ENCODE measurements around the gene MSS51.

The MSS51 gene

GRCh38 chr10:73433538-73433867, at the start of gene MSS51:
Gene MSS51 (minus strand): TSS chr10:73433561. CDS start chr10:73428284, 5,277 bp downstream.
- no peak for TF ChIP-seq CTCF (IDR thresholded peaks at IDR 0.05; ENCODE audit: low read depth, low read length, missing control alignments)
- DNase-seq (ENCODE audit: low read depth), result no peak
- H3K4me3 ChIP-seq (ENCODE audit: low read depth, low read length), result no peak within 1 kb of the TSS

DNA sequence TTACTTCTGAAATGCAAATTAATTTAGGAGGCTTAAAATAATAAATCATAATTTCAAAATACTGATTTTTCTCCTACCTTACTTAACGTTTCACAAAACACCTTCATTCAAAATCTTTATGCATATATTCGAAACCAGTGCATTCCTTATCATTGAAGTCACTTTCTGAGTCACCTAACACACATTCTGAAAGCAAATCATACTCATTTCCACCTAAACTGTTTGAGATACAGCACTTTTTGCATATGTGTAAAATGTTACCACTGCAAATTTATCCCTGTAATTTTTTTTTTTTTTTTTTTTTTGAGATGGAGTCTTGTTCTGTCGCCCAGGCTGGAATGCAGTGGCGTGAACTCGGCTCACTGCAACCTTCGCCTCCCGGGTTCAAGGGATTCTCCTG, 46.8 kb upstream of the MSS51 start:
- H3K4me3 ChIP-seq (ENCODE audit: low read depth, low read length), result no peak overlapping the region
- peak; percentile 35 for DNase-seq (ENCODE audit: low read depth)
- TF ChIP-seq CTCF (IDR thresholded peaks at IDR 0.05; ENCODE audit: low read depth, low read length, missing control alignments), result no peak

GRCh38 chr10:73478636-73479035, 45.3 kb upstream of the MSS51 start:
- DNase-seq (ENCODE audit: low read depth), result no peak
- TF ChIP-seq CTCF (IDR thresholded peaks at IDR 0.05; ENCODE audit: low read depth, low read length, missing control alignments), result no peak
- no peak overlapping the region for H3K4me3 ChIP-seq (ENCODE audit: low read depth, low read length)

- no peak for DNase-seq (ENCODE audit: low read depth)
- no peak for TF ChIP-seq CTCF (IDR thresholded peaks at IDR 0.05; ENCODE audit: low read depth, low read length, missing control alignments)
- no peak overlapping the region for H3K4me3 ChIP-seq (ENCODE audit: low read depth, low read length)
These were observed 37.9 kb upstream of the MSS51 start for GRCh38 chr10:73471226-73471625.

- TF ChIP-seq CTCF (IDR thresholded peaks at IDR 0.05; ENCODE audit: low read depth, low read length, missing control alignments), result no peak
- no peak for DNase-seq (ENCODE audit: low read depth)
- no peak overlapping the region for H3K4me3 ChIP-seq (ENCODE audit: low read depth, low read length)
These were observed 36.2 kb upstream of the MSS51 start for GRCh38 chr10:73469579-73469978.

- H3K4me3 ChIP-seq (ENCODE audit: low read depth, low read length), result no peak overlapping the region
- DNase-seq (ENCODE audit: low read depth), result no peak
- no peak for TF ChIP-seq CTCF (IDR thresholded peaks at IDR 0.05; ENCODE audit: low read depth, low read length, missing control alignments)
These were observed 33.8 kb upstream of the MSS51 start for GRCh38 chr10:73467206-73467605.

- no peak overlapping the region for H3K4me3 ChIP-seq (ENCODE audit: low read depth, low read length)
- TF ChIP-seq CTCF (IDR thresholded peaks at IDR 0.05; ENCODE audit: low read depth, low read length, missing control alignments), result no peak
- DNase-seq (ENCODE audit: low read depth), result no peak
These were observed 32.8 kb upstream of the MSS51 start for GRCh38 chr10:73465978-73466726.

All from GM12864 (cell line).